SK-N-SH (cell line): ENCODE measurements around the gene CDC42EP4.

Experiments used
- CTCF ChIP-seq: fragments of 200-600 bp; sonication (generic); IDR thresholded peaks from 2 replicates; pipeline ENCODE4 v1.6.1; 2017; ENCODE audit warnings: antibody characterized with exemption, mild to moderate bottlenecking, moderate library complexity
- EP300 ChIP-seq, 2 experiments: IDR thresholded peaks; 2 replicates each; pipeline versions ENCODE4 v1.4.0 to v1.6.1; 2012; ENCODE audit warnings: borderline replicate concordance in 1 of 2, low read depth in 1 of 2, low read length in 1 of 2
- FOXM1 ChIP-seq: IDR thresholded peaks from 2 replicates; pipeline ENCODE4 v1.4.0; 2012; ENCODE audit warnings: low read depth, mild to moderate bottlenecking
- GABPA ChIP-seq: IDR thresholded peaks from 2 replicates; pipeline ENCODE4 v1.4.0; 2012; ENCODE audit warnings: low read depth, mild to moderate bottlenecking
- REST ChIP-seq: IDR thresholded peaks from 2 replicates; pipeline ENCODE4 v1.6.1; 2012; ENCODE audit warnings: mild to moderate bottlenecking, low read depth, low read length, moderate library complexity
- TEAD4 ChIP-seq: IDR thresholded peaks from 2 replicates; pipeline ENCODE4 v1.4.0; 2012; ENCODE audit warnings: mild to moderate bottlenecking, borderline replicate concordance; ENCODE audit not compliant: insufficient read depth
- USF2 ChIP-seq: fragments of 150-350 bp; IDR thresholded peaks from 2 replicates; pipeline ENCODE4 v1.6.1; 2017; ENCODE audit warnings: antibody characterized with exemption, low read length, low read depth, borderline replicate concordance

- no peak for TF ChIP-seq CTCF
- no peak for TF ChIP-seq USF2
- TF ChIP-seq REST = no peak
- no peak; a peak in 1 of 4 replicates for TF ChIP-seq EP300 (IDR thresholded peaks at IDR 0.05; ENCODE audit: borderline replicate concordance in 1 of 2, low read depth in 1 of 2, low read length in 1 of 2)
- no peak for TF ChIP-seq TEAD4
- no peak for TF ChIP-seq GABPA
- no peak for TF ChIP-seq FOXM1
Measured at GRCh38 chr17:73311428-73311780, 397 bp downstream of the CDC42EP4 start.
